Gastroesophageal sphincter (tissue), 4 donors: Measurements from ENCODE around the gene KCNC2. TPM values are rescaled to one million over a fixed set of nuclear protein-coding genes. Genes with fewer than 3 reads are reported as not detected.

Experiments used
- ATAC-seq: fragments of 150-250 bp; one replicate; pipeline ENCODE4 v1.9.1; 2016; ENCODE audit warnings: mild to moderate bottlenecking, moderate library complexity
- H3K27ac ChIP-seq, 4 donors: fragments of 200-600 bp; sonication (generic) in 3 of 4; 1 replicate in 3 of 4; 2 replicates in 1 of 4; pipeline ENCODE4 v1.5.1; 2016 to 2019
- H3K27me3 ChIP-seq: fragments of 200-600 bp; sonication (generic); one replicate; pipeline ENCODE4 v1.5.1; 2019
- H3K36me3 ChIP-seq, 2 donors: fragments of 200-600 bp; sonication (generic); one replicate each; pipeline ENCODE4 v1.5.1; 2019; ENCODE audit warnings: control low read depth in 1 of 2
- H3K4me1 ChIP-seq, 3 donors: fragments of 200-600 bp; sonication (generic); 1 replicate in 2 of 3; 2 replicates in 1 of 3; pipeline ENCODE4 v1.5.1; 2016 to 2019; ENCODE audit warnings: control low read depth in 2 of 3
- H3K4me3 ChIP-seq, 2 donors: fragments of 200-600 bp; sonication (generic); one replicate each; pipeline ENCODE4 v1.5.1; 2019; ENCODE audit warnings: mild to moderate bottlenecking in 1 of 2, moderate library complexity in 1 of 2
- H3K9me3 ChIP-seq, 3 donors: fragments of 200-600 bp; sonication (generic); one replicate each; pipeline ENCODE4 v1.5.1; 2017 to 2019; ENCODE audit warnings: control low read depth in 2 of 3
- CTCF ChIP-seq, 4 experiments: fragments of 200-600 bp in 2 of 4; fragments of 450-650 bp in 2 of 4; sonication (generic) in 1 of 4; IDR thresholded peaks; one replicate each; pipeline ENCODE4 v1.5.1; 2017 to 2019; ENCODE audit warnings: antibody characterized with exemption in 4 of 4, mild to moderate bottlenecking in 2 of 4, moderate library complexity in 2 of 4
- EP300 ChIP-seq: sonication (generic); formaldehyde crosslinking; IDR thresholded peaks from one replicate; pipeline ENCODE4 v1.6.1; 2017; ENCODE audit warnings: antibody characterized with exemption, mild to moderate bottlenecking
- POLR2A ChIP-seq, 2 donors: fragments of 450-650 bp; IDR thresholded peaks; one replicate each; pipeline ENCODE4 v1.6.1; 2017; ENCODE audit warnings: antibody characterized with exemption in 2 of 2, mild to moderate bottlenecking in 2 of 2, moderate library complexity in 1 of 2
- POLR2AphosphoS5 ChIP-seq: sonication (generic); formaldehyde crosslinking; IDR thresholded peaks from one replicate; pipeline ENCODE4 v1.6.1; 2017; ENCODE audit warnings: antibody characterized with exemption
- WGBS, 2 donors: methylation state at CpG; one replicate each; pipeline ENCODE4 v1.1.5; 2018; ENCODE audit warnings: low coverage in 1 of 2; 5-methylcytosine and 5-hydroxymethylcytosine counted together
- total RNA-seq, 4 donors: library from RNA; depleted of rRNA; stranded (reverse); fragments of >200 nt; gene quantifications; one replicate each; pipeline ENCODE4 v1.1.0, GENCODE V29; 2016

The KCNC2 gene
- total RNA-seq, 4 donors from 2014 or later: 0.12 TPM; not detected in 3

- TF ChIP-seq POLR2AphosphoS5 (no peak), CTCF (IDR thresholded peaks at IDR 0.05) (no peak), EP300 (no peak), POLR2A (IDR thresholded peaks at IDR 0.05) (no peak)
- H3K4me1 ChIP-seq: peaks cover 0 to 8% (median 0%) of the 10 kb centered on the region in 3 donors
- no peak overlapping the region for H3K27ac ChIP-seq
- 74 to 75% methylated on average over 1 of the region's 1 CpG for WGBS, 2 donors
- peaks cover 0 to 7% (median 0%) of the 10 kb centered on the region in 3 donors for H3K9me3 ChIP-seq
- H3K4me3 ChIP-seq: no peak overlapping the region
- no peak for ATAC-seq
- no peaks in the 10 kb centered on the region for H3K36me3 ChIP-seq
- H3K27me3 ChIP-seq: peaks cover 47% of the 10 kb centered on the region
These were observed 4.1 kb downstream of the KCNC2 start for GRCh38 chr12:75205558-75205957.

- no peak overlapping the region for H3K4me3 ChIP-seq
- no peak for TF ChIP-seq POLR2A (IDR thresholded peaks at IDR 0.05)
- no peak for TF ChIP-seq CTCF (IDR thresholded peaks at IDR 0.05)
- TF ChIP-seq EP300: no peak
- TF ChIP-seq POLR2AphosphoS5: no peak
- H3K4me1 ChIP-seq: no peaks in the 10 kb centered on the region
- no peaks in the 10 kb centered on the region for H3K27me3 ChIP-seq
- no peak overlapping the region for H3K27ac ChIP-seq
- H3K36me3 ChIP-seq: no peaks in the 10 kb centered on the region
- ATAC-seq: no peak
- no peaks in the 10 kb centered on the region for H3K9me3 ChIP-seq
These were observed 12.8 kb downstream of the KCNC2 start for GRCh38 chr12:75196865-75197264.

GRCh38 chr12:75196408-75196807 lies 13.2 kb downstream of the KCNC2 start:
- no peaks in the 10 kb centered on the region for H3K4me1 ChIP-seq
- no peak overlapping the region for H3K27ac ChIP-seq
- H3K9me3 ChIP-seq: no peaks in the 10 kb centered on the region
- H3K4me3 ChIP-seq: no peak overlapping the region
- no peaks in the 10 kb centered on the region for H3K27me3 ChIP-seq
- TF ChIP-seq POLR2AphosphoS5: no peak
- TF ChIP-seq CTCF (IDR thresholded peaks at IDR 0.05): no peak
- TF ChIP-seq EP300: no peak
- no peak for TF ChIP-seq POLR2A (IDR thresholded peaks at IDR 0.05)
- ATAC-seq: no peak
- WGBS, 2 donors: 62 to 64% methylated on average over 3 of the region's 3 CpGs
- no peaks in the 10 kb centered on the region for H3K36me3 ChIP-seq

DNA sequence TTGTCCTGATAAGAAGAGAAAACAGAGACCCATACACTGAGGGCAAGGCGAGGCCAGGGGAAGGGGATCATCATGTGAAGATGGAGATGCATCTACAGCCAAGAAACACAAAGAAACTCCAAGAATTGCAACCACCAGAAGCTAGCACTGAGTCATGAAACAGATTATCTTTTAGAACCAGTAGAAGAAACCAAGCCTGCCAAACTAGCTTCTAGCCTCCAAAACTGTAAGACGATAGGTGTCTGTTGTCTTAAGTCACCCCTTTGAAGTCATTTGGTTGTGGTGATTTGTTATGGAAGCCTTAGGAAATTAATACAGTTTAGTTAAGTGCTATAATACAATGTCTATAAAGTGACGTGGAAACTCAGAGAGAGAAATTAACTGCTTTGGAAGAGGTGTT lies 15.4 kb downstream of the KCNC2 start:
- H3K9me3 ChIP-seq: no peaks in the 10 kb centered on the region
- ATAC-seq: no peak
- H3K36me3 ChIP-seq: no peaks in the 10 kb centered on the region
- TF ChIP-seq POLR2AphosphoS5 (no peak), CTCF (IDR thresholded peaks at IDR 0.05) (no peak), EP300 (no peak), POLR2A (IDR thresholded peaks at IDR 0.05) (no peak)
- no peak overlapping the region for H3K4me3 ChIP-seq
- no peak overlapping the region for H3K27ac ChIP-seq
- no peaks in the 10 kb centered on the region for H3K27me3 ChIP-seq
- 81 to 85% methylated on average over 2 to 3 of the region's 3 CpGs for WGBS, 2 donors
- no peaks in the 10 kb centered on the region for H3K4me1 ChIP-seq

DNA sequence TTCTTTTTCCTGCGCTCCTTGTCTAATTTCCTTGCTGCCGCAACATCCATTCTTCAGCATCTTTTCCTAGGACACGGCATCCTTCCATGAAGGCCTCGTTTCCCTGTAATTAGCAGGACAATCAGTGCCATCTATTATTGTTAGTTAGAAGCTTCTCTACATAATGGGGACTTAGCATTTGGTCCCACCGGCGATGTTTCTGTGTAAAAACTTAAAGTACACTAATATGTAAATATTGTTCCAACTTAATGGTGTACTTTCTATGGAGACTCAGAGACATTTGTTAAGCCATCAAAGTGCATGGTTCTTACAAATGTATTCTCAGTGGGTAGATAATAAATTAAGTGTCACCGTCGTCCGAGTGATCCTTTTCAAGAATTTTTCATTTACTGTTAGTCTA lies 17.4 kb downstream of the KCNC2 start:
- no peaks in the 10 kb centered on the region for H3K9me3 ChIP-seq
- H3K4me1 ChIP-seq: no peaks in the 10 kb centered on the region
- H3K27me3 ChIP-seq: no peaks in the 10 kb centered on the region
- TF ChIP-seq CTCF (IDR thresholded peaks at IDR 0.05) (no peak), POLR2A (IDR thresholded peaks at IDR 0.05) (no peak), EP300 (no peak), POLR2AphosphoS5 (no peak)
- 75 to 76% methylated on average over 9 of the region's 9 CpGs for WGBS, 2 donors
- no peak overlapping the region for H3K27ac ChIP-seq
- ATAC-seq: no peak
- no peaks in the 10 kb centered on the region for H3K36me3 ChIP-seq
- no peak overlapping the region for H3K4me3 ChIP-seq
